ENCODE data around the gene F2RL1.
"Not testable (repeated sequence)": the region's sequence is repeated elsewhere in the genome, so short reads cannot be mapped to it uniquely, and the experiment has no call there.

The F2RL1 gene

DNA sequence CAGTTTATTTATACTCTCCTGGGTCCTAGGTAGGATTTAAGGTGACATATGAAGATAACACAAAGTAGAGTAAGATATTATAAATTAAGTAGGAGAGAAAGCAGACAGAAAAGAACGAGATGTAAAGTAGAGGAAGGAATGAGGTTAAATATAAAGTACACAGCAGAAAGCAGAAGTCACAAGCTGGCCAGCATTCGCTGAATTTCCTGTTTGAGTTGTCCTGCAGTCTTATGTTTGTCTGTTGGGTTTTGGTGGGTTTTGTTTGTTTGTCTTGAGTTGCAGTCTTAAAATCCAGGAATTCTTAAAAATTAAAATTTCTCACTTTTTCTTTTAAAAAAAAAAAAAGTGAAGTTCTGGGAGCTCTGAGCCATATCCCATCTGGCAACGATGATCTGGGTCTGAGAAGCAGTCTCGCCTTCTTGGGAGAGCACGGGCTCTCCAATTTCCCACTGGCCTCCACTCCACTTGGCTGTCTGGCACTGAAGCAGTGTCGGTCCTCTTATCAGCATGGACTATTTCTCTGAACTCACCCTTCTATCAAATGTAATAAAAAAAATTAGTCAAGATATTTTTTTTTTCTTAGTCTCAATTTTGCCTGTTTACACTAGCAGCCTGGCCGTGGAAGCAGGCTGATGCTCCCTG is 33.0 kb downstream of the F2RL1 start:
- no peak for DNase-seq

GRCh38 chr5:76852772-76853171 is 33.9 kb downstream of the F2RL1 start:
- DNase-seq: no peak

DNA sequence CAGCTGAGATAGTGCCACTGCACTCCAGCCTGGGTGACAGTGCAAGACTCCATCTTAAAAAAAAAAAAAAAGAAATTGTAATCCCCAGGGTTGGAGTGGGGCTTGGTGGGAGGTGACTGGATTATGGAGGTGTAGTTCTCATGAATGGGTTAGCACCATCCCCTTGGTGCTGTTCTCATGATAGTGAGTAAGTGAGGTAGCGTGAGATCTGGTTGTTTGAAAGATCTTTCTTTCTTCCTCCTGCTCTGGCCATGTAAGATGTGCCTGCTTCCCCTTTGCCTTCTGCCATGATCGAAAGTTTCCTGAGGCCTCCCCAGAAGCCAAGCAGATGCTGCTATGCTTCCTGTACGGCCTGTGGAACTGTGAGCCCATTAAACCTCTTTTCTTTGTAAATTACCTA is 34.9 kb downstream of the F2RL1 start:
- DNase-seq: not testable (repeated sequence)

- no peak for DNase-seq
These were observed 35.8 kb downstream of the F2RL1 start for GRCh38 chr5:76854644-76855043.

DNA sequence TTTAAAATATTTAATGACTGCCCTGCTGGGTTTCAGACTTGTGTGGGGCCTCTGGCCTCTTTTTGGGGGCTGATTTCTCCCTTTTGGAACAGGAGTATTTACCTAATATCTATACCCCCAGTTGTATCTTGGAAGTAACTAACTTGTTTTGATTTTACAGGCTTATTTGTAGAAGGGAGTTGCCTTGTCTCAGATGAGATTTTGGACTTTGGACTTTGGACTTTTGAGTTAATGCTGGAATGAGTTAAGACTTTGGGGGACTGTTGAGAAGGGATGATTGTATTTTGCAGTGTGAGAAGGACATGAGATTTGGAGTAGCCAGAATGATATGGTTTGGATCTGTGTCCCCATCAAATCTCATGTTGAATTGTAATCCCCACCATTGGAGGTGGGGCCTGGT is 36.7 kb downstream of the F2RL1 start:
- DNase-seq: not testable (repeated sequence)

DNA sequence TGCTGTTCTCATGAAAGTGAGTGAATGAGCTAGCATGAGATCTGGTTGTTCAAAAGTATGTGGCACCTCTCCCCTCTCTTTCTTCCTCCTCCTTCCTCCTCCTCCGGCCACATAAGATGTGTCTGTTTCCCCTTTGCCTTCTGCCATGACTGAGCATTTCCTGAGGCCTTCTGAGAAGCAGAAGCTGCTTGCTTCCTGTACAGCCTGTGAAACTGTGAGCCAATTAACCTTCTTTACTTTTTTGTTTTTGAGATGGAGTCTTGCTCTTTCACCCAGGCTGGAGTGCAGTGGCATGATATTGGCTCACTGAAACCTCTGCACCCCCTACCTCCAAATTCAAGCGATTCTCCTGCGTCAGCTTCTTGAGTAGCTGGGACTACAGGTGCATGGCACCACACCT is 37.1 kb downstream of the F2RL1 start:
- DNase-seq: peak; percentile 20

DNA sequence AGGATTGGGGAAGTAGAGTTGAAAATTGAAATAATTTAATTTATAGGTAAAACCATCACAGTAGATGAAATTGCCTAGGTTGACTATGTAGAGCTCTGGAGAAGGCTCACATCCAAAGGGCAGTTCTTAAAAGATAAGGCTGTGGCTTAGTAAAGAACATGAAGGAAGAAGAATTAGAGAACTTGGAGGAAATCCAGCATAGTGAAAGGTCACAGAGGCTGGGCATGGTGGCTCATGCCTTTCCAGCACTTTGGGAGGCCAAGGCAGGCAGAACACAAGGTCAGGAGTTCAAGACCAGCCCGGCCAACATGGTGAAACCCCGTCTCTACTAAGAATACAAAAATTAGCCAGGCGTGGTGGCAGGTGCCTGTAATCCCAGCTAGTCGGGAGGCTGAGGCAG is 38.0 kb downstream of the F2RL1 start:
- DNase-seq: not testable (repeated sequence)

DNA sequence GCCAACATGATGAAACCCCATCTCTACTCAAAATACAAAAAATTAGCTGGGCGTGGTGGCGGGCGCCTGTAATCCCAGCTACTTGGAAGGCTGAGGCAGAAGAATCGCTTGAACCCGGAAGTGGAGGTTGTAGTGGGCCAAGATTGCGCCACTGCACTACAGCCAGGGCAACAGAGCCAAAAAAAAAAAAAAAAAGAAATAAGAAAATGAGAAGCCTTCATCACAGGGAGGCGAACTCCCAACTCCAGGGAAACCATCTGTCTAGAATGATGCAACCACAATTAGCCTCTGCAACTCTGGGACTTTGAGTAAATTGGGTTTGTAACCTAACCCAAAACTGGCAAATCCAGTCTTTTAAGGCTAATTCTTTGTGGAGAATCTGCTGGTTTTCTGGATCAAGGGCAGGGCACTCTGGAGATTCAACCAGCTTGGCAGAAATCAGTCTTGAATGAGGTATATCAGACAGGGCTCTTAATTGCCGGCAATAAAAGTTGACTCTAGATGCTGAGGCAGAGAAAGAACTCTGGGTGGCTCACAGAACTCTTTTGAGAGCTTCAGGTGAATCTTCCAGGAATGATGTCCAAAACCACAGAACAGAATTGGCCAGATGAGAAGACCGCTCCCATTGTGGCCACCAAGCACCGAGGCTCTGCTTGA is 40.9 kb downstream of the F2RL1 start:
- DNase-seq: no peak

- no peak for DNase-seq
These were observed 42.8 kb downstream of the F2RL1 start for GRCh38 chr5:76861612-76862011.

DNA sequence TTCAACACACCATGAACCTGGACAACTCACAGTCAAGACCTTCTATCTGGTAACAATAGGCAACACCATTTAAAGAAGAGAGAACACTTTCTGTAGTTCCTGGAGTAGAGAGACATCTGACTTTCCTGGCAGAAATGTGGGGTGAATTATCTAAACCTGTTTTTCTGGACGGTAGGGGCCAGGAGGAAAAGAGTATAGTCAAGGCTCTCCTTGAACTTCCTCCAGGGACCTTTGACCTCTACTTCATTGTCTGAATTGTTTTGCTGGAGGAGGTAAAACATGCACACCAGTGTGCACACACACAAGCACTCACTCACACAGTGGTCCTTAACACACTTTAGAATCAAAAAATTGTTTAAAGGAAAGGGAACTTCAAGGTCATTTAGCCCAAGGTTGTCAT is 44.2 kb downstream of the F2RL1 start:
- DNase-seq: no peak

- no peak for DNase-seq
These were observed 47.7 kb downstream of the F2RL1 start for GRCh38 chr5:76866503-76866902.

DNA sequence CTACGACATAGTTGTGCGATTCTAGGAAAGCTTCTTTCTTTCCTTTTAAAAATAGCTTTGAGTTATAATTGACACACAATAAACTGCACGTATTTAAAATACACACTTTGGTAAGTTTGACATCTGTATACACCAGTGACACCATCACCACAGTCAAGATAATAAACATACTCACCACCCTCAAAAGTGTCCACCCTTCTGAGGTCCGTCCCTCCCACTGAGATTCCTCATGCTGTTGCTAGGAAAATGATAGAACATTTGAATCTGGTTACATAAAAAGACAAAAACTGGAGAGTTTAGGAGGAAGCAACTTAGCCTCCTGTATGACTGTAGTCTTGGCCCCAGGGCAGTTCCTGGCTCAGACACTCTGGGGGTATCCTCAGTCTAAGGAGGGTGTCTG is 48.2 kb downstream of the F2RL1 start:
- no peak for DNase-seq

GRCh38 chr5:76867827-76868693 is 49.2 kb downstream of the F2RL1 start:
- DNase-seq: peak; percentile 68

DNA sequence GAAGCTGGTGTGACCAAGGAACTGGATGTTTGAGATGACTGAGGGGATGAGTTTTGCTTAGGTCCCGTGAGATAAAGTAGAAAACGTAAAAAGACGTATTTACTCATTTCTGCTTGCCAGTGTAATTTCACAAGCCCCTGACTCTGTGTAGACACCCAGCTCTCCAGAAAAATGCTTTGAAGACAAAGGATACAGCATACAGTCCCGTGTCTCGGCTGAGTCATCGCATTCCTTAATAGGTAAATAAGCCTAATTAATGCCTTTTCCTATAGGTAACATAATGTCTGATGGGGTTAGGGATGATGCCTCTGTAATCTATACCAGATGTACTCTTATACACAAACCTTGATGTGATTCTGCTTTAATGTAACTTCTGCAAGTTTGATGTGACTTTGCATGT is 51.2 kb downstream of the F2RL1 start:
- no peak for DNase-seq

- no peak for DNase-seq
These were observed 55.3 kb downstream of the F2RL1 start for GRCh38 chr5:76874088-76874581.
